GM15510 (cell line): ENCODE measurements around the gene TDRD5.

ENCODE experiments used
- POLR2A ChIP-seq: IDR thresholded peaks from 3 replicates; pipeline ENCODE4 v1.6.1; 2011; ENCODE audit warnings: borderline replicate concordance; ENCODE audit not compliant: insufficient read length; ENCODE audit errors: extremely low read depth

Gene TDRD5

GRCh38 chr1:179591592-179592580, at the start of gene TDRD5:
TSS of gene TDRD5 (plus strand) at chr1:179591832. CDS start at chr1:179592616, 784 bp downstream.
- TF ChIP-seq POLR2A: no peak

GRCh38 chr1:179545321-179545720, 46.3 kb upstream of the TDRD5 start:
- TF ChIP-seq POLR2A: no peak

DNA sequence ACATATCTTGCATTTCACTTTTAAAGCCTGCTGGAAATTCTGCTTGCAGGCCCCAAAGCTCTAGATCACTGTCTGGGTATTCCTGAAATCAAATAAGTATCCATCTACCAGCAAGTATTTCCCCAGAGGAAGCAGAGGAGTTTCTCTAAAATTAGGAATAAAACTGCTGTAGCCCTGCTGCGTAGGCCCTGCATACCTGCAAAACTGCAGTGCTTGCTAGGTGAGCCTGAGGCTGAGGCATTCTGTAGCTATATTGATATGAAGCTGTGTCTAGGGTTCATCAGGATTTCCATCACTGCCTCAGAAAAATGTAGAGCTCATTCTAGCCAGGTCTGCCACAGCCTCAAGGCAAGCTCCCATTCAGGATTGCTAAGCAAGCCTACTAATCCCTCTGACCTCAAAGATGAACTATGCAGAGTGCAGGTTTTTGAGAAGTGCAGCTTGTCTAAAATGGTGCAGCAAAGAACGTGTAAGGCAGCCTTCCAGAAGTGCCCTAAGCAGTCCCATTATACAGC, 44.6 kb upstream of the TDRD5 start:
- no peak for TF ChIP-seq POLR2A

GRCh38 chr1:179548666-179549367, 42.8 kb upstream of the TDRD5 start:
- no peak for TF ChIP-seq POLR2A

- TF ChIP-seq POLR2A: no peak
Measured at GRCh38 chr1:179549368-179549700, 42.3 kb upstream of the TDRD5 start.

- TF ChIP-seq POLR2A: no peak
Measured at GRCh38 chr1:179550746-179551682, 40.6 kb upstream of the TDRD5 start.

DNA sequence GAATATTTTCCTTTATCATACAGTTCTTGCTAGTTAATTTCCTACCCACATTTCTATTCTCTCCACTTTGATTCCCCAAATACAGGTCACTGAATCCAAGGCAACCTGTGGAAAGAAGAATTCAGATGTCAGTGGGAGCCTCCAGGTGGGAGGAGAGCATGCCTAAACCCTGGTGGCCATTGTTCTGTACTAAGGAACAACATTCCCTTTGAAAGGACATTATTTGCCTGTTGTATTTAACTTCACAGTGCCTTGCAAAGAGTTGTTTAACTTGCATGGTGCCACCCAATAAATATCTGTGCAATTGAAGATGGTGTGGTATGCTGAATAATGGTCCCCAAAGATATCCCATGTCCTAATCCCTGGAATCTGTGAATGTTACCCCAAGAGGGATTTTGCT, 37.2 kb upstream of the TDRD5 start:
- TF ChIP-seq POLR2A: no peak

- TF ChIP-seq POLR2A: no peak
Measured at GRCh38 chr1:179558078-179558477, 33.6 kb upstream of the TDRD5 start.

GRCh38 chr1:179575497-179576314, 15.9 kb upstream of the TDRD5 start, which contains the start of gene NPHS2:
TSS of gene NPHS2 (minus strand) at chr1:179575948. CDS start at chr1:179575864, 84 bp downstream.
- no peak for TF ChIP-seq POLR2A

DNA sequence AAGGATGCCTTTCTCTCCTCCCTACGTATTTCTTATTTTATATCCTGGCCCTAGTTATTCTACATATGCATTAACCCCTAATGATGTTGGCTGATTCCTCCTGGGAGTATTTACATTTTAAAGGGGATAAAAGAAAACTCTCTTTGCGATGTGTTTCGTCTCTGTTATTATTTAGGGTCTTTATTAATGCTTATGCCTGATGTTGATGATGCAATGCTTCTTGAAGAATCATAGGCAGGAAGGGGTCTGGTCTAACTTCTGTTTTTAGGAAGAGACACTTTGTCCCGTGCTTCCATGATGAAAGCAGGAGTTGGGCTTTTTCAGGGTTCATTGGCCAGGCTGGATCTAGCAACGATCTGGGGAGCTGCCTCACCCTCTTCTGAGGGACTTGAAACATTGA, 15.1 kb upstream of the TDRD5 start:
- no peak for TF ChIP-seq POLR2A

DNA sequence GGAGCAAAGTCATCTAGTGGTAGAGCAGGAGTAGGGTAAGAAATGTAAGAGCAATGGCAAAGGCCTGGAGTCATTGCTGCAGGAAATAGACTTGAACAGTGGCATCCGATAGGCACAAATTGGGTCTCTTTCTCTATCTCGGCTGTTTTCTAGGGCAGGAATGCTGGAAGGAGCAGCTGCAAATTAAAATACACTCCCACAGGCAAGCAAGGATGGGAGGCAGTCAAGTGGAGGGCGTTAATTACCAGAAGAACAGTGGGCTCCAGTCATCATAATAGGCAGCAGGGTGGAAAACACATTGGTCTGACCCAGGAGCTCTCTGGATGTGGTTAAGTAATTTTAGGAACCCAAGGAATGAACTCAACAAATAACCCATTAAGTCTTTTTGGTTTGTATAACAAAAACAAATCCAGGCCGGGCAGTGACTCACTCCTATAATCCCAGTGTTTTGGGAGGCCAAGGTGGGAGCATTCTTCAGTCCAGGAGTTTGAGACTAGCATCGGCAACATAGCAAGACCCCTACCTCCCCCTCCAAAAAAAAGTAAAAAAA, 7.8 kb upstream of the TDRD5 start:
- no peak for TF ChIP-seq POLR2A

DNA sequence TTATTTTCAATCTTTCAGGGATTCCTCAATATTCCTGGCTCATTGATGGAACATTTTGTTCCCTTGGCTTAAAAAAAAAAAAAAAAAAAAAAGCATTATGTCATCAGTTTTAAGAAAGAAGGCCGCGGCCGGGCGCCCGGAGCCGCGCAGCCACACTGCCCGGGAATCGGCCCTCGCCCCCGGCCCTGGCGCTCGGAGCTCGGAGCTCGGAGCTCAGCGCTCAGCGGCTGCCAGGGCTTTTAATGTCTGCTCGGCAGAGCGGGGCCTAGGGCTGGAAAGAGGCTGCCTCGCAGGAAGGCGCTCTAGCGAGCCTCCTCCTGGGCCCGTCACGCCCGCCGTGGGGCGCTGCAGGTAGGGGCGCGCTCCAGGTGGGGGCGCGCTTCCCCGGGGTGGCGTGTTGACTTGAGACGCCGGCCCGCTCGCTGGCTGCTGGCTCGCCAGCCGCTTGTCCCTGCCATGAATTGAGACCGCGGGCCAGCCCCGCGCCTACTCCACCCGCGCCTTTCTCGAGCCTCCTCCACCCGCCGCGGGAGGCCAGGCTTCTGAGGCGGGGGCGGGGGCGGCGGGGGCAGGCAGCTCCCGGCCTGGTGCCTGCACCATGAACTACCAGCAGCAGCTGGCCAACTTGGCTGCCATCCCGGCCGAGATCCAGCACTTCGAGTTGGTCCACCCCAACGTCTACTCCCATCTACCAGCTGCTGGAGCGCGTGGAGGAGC, 5.4 kb upstream of the TDRD5 start:
- no peak for TF ChIP-seq POLR2A

GRCh38 chr1:179587336-179587735, 4.3 kb upstream of the TDRD5 start:
- no peak for TF ChIP-seq POLR2A
